Ramos (cell line): ENCODE measurements around the gene TNFSF8.

Experiments
- in situ Hi-C: fragments of 300-500 bp; cut with MboI; formaldehyde crosslinking; loops from one replicate; pipeline ENCODE4 v1.14.3; 2022; ENCODE audit warnings: low sequenced_read_pairs; ENCODE audit not compliant: unreplicated experiment

TNFSF8 gene

GRCh38 chr9:114937516-114937915, 7.1 kb upstream of the TNFSF8 start:
- in situ Hi-C loops = no loop called here

- in situ Hi-C loops = no loop called here
Measured at GRCh38 chr9:114936581-114936980, 6.2 kb upstream of the TNFSF8 start.

- in situ Hi-C loops = no loop called here
Measured at GRCh38 chr9:114935119-114935518, 4.7 kb upstream of the TNFSF8 start.

GRCh38 chr9:114932502-114932901, 2.1 kb upstream of the TNFSF8 start:
- in situ Hi-C loops = no loop called here

GRCh38 chr9:114931407-114931806, 1.0 kb upstream of the TNFSF8 start:
- in situ Hi-C loops = no loop called here

- in situ Hi-C loops = loop anchor here (10.0 kb wide), 1 partner anchor 534 kb away; no protein-coding TSS in a partner anchor
Measured at GRCh38 chr9:114929201-114929600, 1.2 kb downstream of the TNFSF8 start.

GRCh38 chr9:114928671-114929070, 1.7 kb downstream of the TNFSF8 start:
- in situ Hi-C loops = loop anchor here (10.0 kb wide), 1 partner anchor 534 kb away; no protein-coding TSS in a partner anchor

GRCh38 chr9:114928136-114928535, 2.3 kb downstream of the TNFSF8 start:
- in situ Hi-C loops = loop anchor here (10.0 kb wide), 1 partner anchor 533 kb away; no protein-coding TSS in a partner anchor

- in situ Hi-C loops = loop anchor here (10.0 kb wide), 1 partner anchor 531 kb away; no protein-coding TSS in a partner anchor
Measured at GRCh38 chr9:114925672-114926071, 4.7 kb downstream of the TNFSF8 start.

GRCh38 chr9:114925039-114925438, 5.4 kb downstream of the TNFSF8 start:
- in situ Hi-C loops = loop anchor here (10.0 kb wide), 1 partner anchor 530 kb away; no protein-coding TSS in a partner anchor

- in situ Hi-C loops = loop anchor here (10.0 kb wide), 1 partner anchor 530 kb away; no protein-coding TSS in a partner anchor
Measured at GRCh38 chr9:114924327-114924726, 6.1 kb downstream of the TNFSF8 start.

GRCh38 chr9:114923918-114924317, 6.5 kb downstream of the TNFSF8 start:
- in situ Hi-C loops = loop anchor here (10.0 kb wide), 1 partner anchor 529 kb away; no protein-coding TSS in a partner anchor

- in situ Hi-C loops = loop anchor here (10.0 kb wide), 1 partner anchor 526 kb away; no protein-coding TSS in a partner anchor
Measured at GRCh38 chr9:114921171-114921570, 9.2 kb downstream of the TNFSF8 start.

- in situ Hi-C loops = loop anchor here (10.0 kb wide), 1 partner anchor 525 kb away; no protein-coding TSS in a partner anchor
Measured at GRCh38 chr9:114919611-114920010, 10.8 kb downstream of the TNFSF8 start.

GRCh38 chr9:114916481-114916880, 13.9 kb downstream of the TNFSF8 start:
- in situ Hi-C loops = no loop called here

GRCh38 chr9:114914139-114914538, 16.3 kb downstream of the TNFSF8 start:
- in situ Hi-C loops = loop anchor here (5.0 kb wide), 1 partner anchor 98 kb away; no protein-coding TSS in a partner anchor

GRCh38 chr9:114913656-114914055, 16.7 kb downstream of the TNFSF8 start:
- in situ Hi-C loops = loop anchor here (5.0 kb wide), 1 partner anchor 99 kb away; no protein-coding TSS in a partner anchor

- in situ Hi-C loops = loop anchor here (5.0 kb wide), 1 partner anchor 99 kb away; no protein-coding TSS in a partner anchor
Measured at GRCh38 chr9:114913217-114913616, 17.2 kb downstream of the TNFSF8 start.

- in situ Hi-C loops = loop anchor here (5.0 kb wide), 1 partner anchor 101 kb away; no protein-coding TSS in a partner anchor
Measured at GRCh38 chr9:114911167-114911821, 19.1 kb downstream of the TNFSF8 start.

- in situ Hi-C loops = loop anchor here (5.0 kb wide), 1 partner anchor 102 kb away; no protein-coding TSS in a partner anchor
Measured at GRCh38 chr9:114910541-114910940, 19.9 kb downstream of the TNFSF8 start.

- in situ Hi-C loops = loop anchor here (5.0 kb wide), 1 partner anchor 103 kb away; no protein-coding TSS in a partner anchor
Measured at GRCh38 chr9:114909661-114910060, 20.7 kb downstream of the TNFSF8 start.
